Upper lobe of left lung (tissue), 4 donors: ENCODE results near the gene BTF3L4.

ENCODE experiments used
- CTCF ChIP-seq, 6 experiments: fragments of 450-650 bp in 4 of 6; fragments of 200-600 bp in 2 of 6; sonication (generic) in 2 of 6; IDR thresholded peaks; one replicate each; pipeline ENCODE4 v1.5.1; 2016 to 2019; ENCODE audit warnings: antibody characterized with exemption in 6 of 6
- EP300 ChIP-seq, 4 donors: sonication (generic); formaldehyde crosslinking; IDR thresholded peaks; one replicate each; pipeline ENCODE4 v1.5.1; 2017; ENCODE audit warnings: antibody characterized with exemption in 4 of 4, control low read depth in 2 of 4
- POLR2A ChIP-seq, 4 donors: fragments of 450-650 bp; IDR thresholded peaks; one replicate each; pipeline ENCODE4 v1.5.1; 2016 to 2017; ENCODE audit warnings: antibody characterized with exemption in 4 of 4, mild to moderate bottlenecking in 2 of 4

- TF ChIP-seq CTCF (IDR thresholded peaks at IDR 0.05), result no peak
- no peak for TF ChIP-seq EP300 (IDR thresholded peaks at IDR 0.05)
- no peak for TF ChIP-seq POLR2A (IDR thresholded peaks at IDR 0.05)
Measured at GRCh38 chr1:52037402-52037814, 18.7 kb upstream of the BTF3L4 start.
